GM04503 (cell line): ENCODE results near the gene CSMD2.
A peak's percentile ranks its signal among the peaks of the same experiment; 100 is the strongest.

Experiments used
- DNase-seq: peaks from one replicate; pipeline ENCODE4 v3.0.0-alpha.2; 2012; ENCODE audit warnings: low read depth

CSMD2 gene

GRCh38 chr1:33713058-33713877 is 451.8 kb downstream of the CSMD2 start:
- DNase-seq: no peak

GRCh38 chr1:33712186-33712585 is 452.8 kb downstream of the CSMD2 start:
- no peak for DNase-seq

- DNase-seq: no peak
These were observed 453.5 kb downstream of the CSMD2 start for GRCh38 chr1:33711511-33711910.

- no peak for DNase-seq
These were observed 454.1 kb downstream of the CSMD2 start for GRCh38 chr1:33710967-33711366.

- DNase-seq: no peak
These were observed 455.0 kb downstream of the CSMD2 start for GRCh38 chr1:33709783-33710718.

- DNase-seq: no peak
These were observed 455.8 kb downstream of the CSMD2 start for GRCh38 chr1:33709174-33709782.

- DNase-seq: no peak
These were observed 458.3 kb downstream of the CSMD2 start for GRCh38 chr1:33706634-33707255.

GRCh38 chr1:33703464-33703863 is 461.6 kb downstream of the CSMD2 start:
- DNase-seq: no peak

GRCh38 chr1:33698361-33699035 is 466.5 kb downstream of the CSMD2 start:
- DNase-seq: no peak

GRCh38 chr1:33697816-33698215 is 467.2 kb downstream of the CSMD2 start:
- DNase-seq: no peak

- no peak for DNase-seq
These were observed 468.1 kb downstream of the CSMD2 start for GRCh38 chr1:33696962-33697361.

GRCh38 chr1:33696311-33696710 is 468.7 kb downstream of the CSMD2 start:
- no peak for DNase-seq

GRCh38 chr1:33692206-33693188 is 472.5 kb downstream of the CSMD2 start:
- no peak for DNase-seq

- DNase-seq: no peak
These were observed 478.0 kb downstream of the CSMD2 start for GRCh38 chr1:33687000-33687399.

- no peak for DNase-seq
These were observed 478.5 kb downstream of the CSMD2 start for GRCh38 chr1:33686551-33686950.

- DNase-seq: no peak
These were observed 479.8 kb downstream of the CSMD2 start for GRCh38 chr1:33685256-33685655.

- no peak for DNase-seq
These were observed 480.4 kb downstream of the CSMD2 start for GRCh38 chr1:33684396-33685179.

GRCh38 chr1:33683913-33684312 is 481.1 kb downstream of the CSMD2 start:
- DNase-seq: peak; percentile 26

GRCh38 chr1:33682371-33682770 is 482.7 kb downstream of the CSMD2 start:
- no peak for DNase-seq
